ENCODE data around the gene ZIM2. TPM values are rescaled to one million over a fixed set of nuclear protein-coding genes. Genes with fewer than 3 reads are reported as not detected.

Gene ZIM2
- total and polyA plus RNA-seq, 2 experiments from 2014 or later = not detected

- H4K20me1 ChIP-seq (replicated peaks; ENCODE audit: insufficient read depth) = no peaks in the 10 kb centered on the region
- H3K9me3 Mint-ChIP-seq = peaks cover 94% of the 10 kb centered on the region
- peaks cover 48% of the 10 kb centered on the region for H3K36me3 Mint-ChIP-seq (ENCODE audit: low read depth)
- H3K36me3 ChIP-seq (ENCODE audit: insufficient read depth) = no peaks in the 10 kb centered on the region; the same call in 1 of the 2 replicates
- ATAC-seq (no peak), DNase-seq (ENCODE audit: low spot score) (no peak)
- no peak overlapping the region for H2AFZ ChIP-seq
- no peak overlapping the region for H3K4me3 ChIP-seq
- no peaks in the 10 kb centered on the region for H3K4me1 Mint-ChIP-seq
- no peaks in the 10 kb centered on the region for H3K27me3 ChIP-seq (ENCODE audit: insufficient read depth)
- H3K4me1 ChIP-seq (ENCODE audit: insufficient read depth) = no peaks in the 10 kb centered on the region
- no peak overlapping the region for H3K27ac ChIP-seq (ENCODE audit: low read depth)
- no peak overlapping the region for H3K27ac Mint-ChIP-seq
- H3K4me2 ChIP-seq = no peak overlapping the region
- H3K4me3 Mint-ChIP-seq = no peak overlapping the region
- TF ChIP-seq JUNB (IDR thresholded peaks at IDR 0.05; ENCODE audit: unreplicated experiment) (no peak), EZH2 (IDR thresholded peaks at IDR 0.05; ENCODE audit: low read depth, unreplicated experiment) (no peak), POLR2AphosphoS5 (IDR thresholded peaks at IDR 0.05; ENCODE audit: low read depth) (no peak), ETS1 (IDR thresholded peaks at IDR 0.05) (no peak), ZNF331 (CRISPR knock-in tag; IDR thresholded peaks at IDR 0.05; ENCODE audit: low read depth) (no peak), CTCF (conservative IDR thresholded peaks at IDR 0.05; ENCODE audit: low read depth in 2 of 2) (no peak), NANOG (IDR thresholded peaks at IDR 0.05; ENCODE audit: borderline replicate concordance) (no peak), EZH2phosphoT487 (IDR thresholded peaks at IDR 0.05; ENCODE audit: unreplicated experiment) (no peak), STAT1 (IDR thresholded peaks at IDR 0.05; ENCODE audit: unreplicated experiment) (no peak), ZNF462 (CRISPR knock-in tag; IDR thresholded peaks at IDR 0.05) (no peak)
- no peaks in the 10 kb centered on the region for H3F3A ChIP-seq (replicated peaks; ENCODE audit: low read depth)
- H3K9me2 ChIP-seq (ENCODE audit: insufficient read depth) = no peaks in the 10 kb centered on the region
- peaks cover 11% of the 10 kb centered on the region for H3K27me3 Mint-ChIP-seq (ENCODE audit: insufficient read depth, low read depth, poor library complexity)
- no peaks in the 10 kb centered on the region for H3K79me2 ChIP-seq (replicated peaks; ENCODE audit: insufficient read depth)
Observed at GRCh38 chr19:56869886-56870285, 29.4 kb upstream of the ZIM2 start.
